Keratinocyte (primary cell): ENCODE measurements around the gene NPR1.

ENCODE experiments used
- EZH2 ChIP-seq: IDR thresholded peaks from one replicate; pipeline ENCODE4 v1.6.1; 2012; ENCODE audit warnings: inconsistent platforms, mild to moderate bottlenecking, low read length, moderate library complexity
- TF ChIP-seq, protein P1 (sequence below), 3 experiments: IDR thresholded peaks in 1 of 3; conservative IDR thresholded peaks in 1 of 3; optimal IDR thresholded peaks in 1 of 3; 2 replicates in 2 of 3; 3 replicates in 1 of 3; pipeline versions ENCODE3 to v1.5.1; 2011; ENCODE audit warnings: low read length in 3 of 3, mild to moderate bottlenecking in 3 of 3, moderate library complexity in 2 of 3, control low read depth in 1 of 3, inconsistent platforms in 1 of 3; ENCODE audit not compliant: insufficient read depth in 2 of 3; ENCODE audit errors: extremely low read depth in 1 of 3

DNA sequence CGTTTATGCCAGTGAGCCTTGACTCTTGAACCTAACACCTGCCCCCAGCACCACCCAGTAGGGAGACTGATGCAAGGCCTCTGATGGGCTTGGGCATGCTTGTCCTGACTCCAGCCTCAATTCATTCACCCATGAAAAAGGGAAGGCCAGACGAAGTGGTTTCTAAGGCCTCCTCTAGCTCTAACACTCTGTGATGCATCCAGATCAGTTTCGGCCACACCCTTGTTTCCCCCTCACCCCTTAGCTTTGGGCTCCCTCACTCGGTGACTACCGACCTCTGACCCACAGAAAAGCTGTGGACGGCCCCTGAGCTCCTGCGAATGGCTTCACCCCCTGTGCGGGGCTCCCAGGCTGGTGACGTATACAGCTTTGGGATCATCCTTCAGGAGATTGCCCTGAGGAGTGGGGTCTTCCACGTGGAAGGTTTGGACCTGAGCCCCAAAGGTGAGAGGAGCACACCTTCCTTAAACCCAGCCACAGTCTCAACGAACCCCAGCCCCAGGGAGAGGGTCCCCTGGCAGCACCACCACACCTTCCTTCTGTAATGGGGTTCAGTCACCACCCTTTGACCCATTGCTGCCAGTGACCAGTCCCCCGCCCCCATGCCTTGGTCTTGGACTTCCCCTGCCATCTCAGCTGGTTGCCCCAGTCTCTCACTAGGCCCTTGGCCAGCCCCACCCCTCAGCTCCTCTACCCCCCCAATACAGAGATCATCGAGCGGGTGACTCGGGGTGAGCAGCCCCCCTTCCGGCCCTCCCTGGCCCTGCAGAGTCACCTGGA lies 9.0 kb downstream of the NPR1 start:
- TF ChIP-seq, protein P1, sequence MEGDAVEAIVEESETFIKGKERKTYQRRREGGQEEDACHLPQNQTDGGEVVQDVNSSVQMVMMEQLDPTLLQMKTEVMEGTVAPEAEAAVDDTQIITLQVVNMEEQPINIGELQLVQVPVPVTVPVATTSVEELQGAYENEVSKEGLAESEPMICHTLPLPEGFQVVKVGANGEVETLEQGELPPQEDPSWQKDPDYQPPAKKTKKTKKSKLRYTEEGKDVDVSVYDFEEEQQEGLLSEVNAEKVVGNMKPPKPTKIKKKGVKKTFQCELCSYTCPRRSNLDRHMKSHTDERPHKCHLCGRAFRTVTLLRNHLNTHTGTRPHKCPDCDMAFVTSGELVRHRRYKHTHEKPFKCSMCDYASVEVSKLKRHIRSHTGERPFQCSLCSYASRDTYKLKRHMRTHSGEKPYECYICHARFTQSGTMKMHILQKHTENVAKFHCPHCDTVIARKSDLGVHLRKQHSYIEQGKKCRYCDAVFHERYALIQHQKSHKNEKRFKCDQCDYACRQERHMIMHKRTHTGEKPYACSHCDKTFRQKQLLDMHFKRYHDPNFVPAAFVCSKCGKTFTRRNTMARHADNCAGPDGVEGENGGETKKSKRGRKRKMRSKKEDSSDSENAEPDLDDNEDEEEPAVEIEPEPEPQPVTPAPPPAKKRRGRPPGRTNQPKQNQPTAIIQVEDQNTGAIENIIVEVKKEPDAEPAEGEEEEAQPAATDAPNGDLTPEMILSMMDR (optimal IDR thresholded peaks at IDR 0.05 in 1 of 3, IDR thresholded peaks at IDR 0.05 in 1 of 3, conservative IDR thresholded peaks at IDR 0.05 in 1 of 3; ENCODE audit: extremely low read depth in 1 of 3, insufficient read depth in 2 of 3, low read length in 3 of 3): no peak
- no peak for TF ChIP-seq EZH2
